T-helper 2 cell treated with Interferon-gamma antibody and Interleukin-4, amounts not matched to agents 5 μg/mL and 100 μg/mL, for 36 hours (primary cell): ENCODE measurements around the gene ZNF521.

Experiments used
- DNase-seq: peaks from one replicate; pipeline ENCODE4 v3.0.0; 2021; ENCODE audit warnings: low spot score
- H3K27ac Mint-ChIP-seq: one replicate; pipeline ENCODE4 v1.8.0; 2021; ENCODE audit warnings: mild to moderate bottlenecking, mixed read lengths
- H3K27me3 Mint-ChIP-seq: one replicate; pipeline ENCODE4 v1.8.0; 2021; ENCODE audit warnings: low read depth, mixed read lengths
- H3K36me3 Mint-ChIP-seq: one replicate; pipeline ENCODE4 v1.8.0; 2021; ENCODE audit warnings: low read depth, mixed read lengths
- H3K4me1 Mint-ChIP-seq: one replicate; pipeline ENCODE4 v1.8.0; 2021; ENCODE audit warnings: low read depth, mixed read lengths
- H3K4me3 Mint-ChIP-seq: one replicate; pipeline ENCODE4 v1.8.0; 2022; ENCODE audit warnings: mild to moderate bottlenecking, moderate library complexity, mixed read lengths
- H3K9me3 Mint-ChIP-seq: one replicate; pipeline ENCODE4 v1.8.0; 2021; ENCODE audit warnings: mixed read lengths

Gene ZNF521

GRCh38 chr18:25097057-25097456, 254.9 kb downstream of the ZNF521 start:
- H3K27ac Mint-ChIP-seq = no peak overlapping the region
- no peak for DNase-seq
- no peaks in the 10 kb centered on the region for H3K4me1 Mint-ChIP-seq
- H3K9me3 Mint-ChIP-seq = no peaks in the 10 kb centered on the region
- H3K4me3 Mint-ChIP-seq = no peak overlapping the region
- H3K27me3 Mint-ChIP-seq = peaks cover 3% of the 10 kb centered on the region
- H3K36me3 Mint-ChIP-seq = no peaks in the 10 kb centered on the region

- H3K9me3 Mint-ChIP-seq = no peaks in the 10 kb centered on the region
- no peak for DNase-seq
- no peak overlapping the region for H3K27ac Mint-ChIP-seq
- H3K4me3 Mint-ChIP-seq = no peak overlapping the region
- no peaks in the 10 kb centered on the region for H3K36me3 Mint-ChIP-seq
- H3K4me1 Mint-ChIP-seq = no peaks in the 10 kb centered on the region
- H3K27me3 Mint-ChIP-seq = peaks cover 3% of the 10 kb centered on the region
Observed at GRCh38 chr18:25093141-25093540, 258.8 kb downstream of the ZNF521 start.

- H3K4me3 Mint-ChIP-seq = no peak overlapping the region
- peaks cover 3% of the 10 kb centered on the region for H3K27me3 Mint-ChIP-seq
- no peaks in the 10 kb centered on the region for H3K4me1 Mint-ChIP-seq
- H3K9me3 Mint-ChIP-seq = no peaks in the 10 kb centered on the region
- DNase-seq = no peak
- no peak overlapping the region for H3K27ac Mint-ChIP-seq
- H3K36me3 Mint-ChIP-seq = no peaks in the 10 kb centered on the region
Observed at GRCh38 chr18:25089470-25089869, 262.5 kb downstream of the ZNF521 start.

- no peaks in the 10 kb centered on the region for H3K4me1 Mint-ChIP-seq
- H3K27ac Mint-ChIP-seq = no peak overlapping the region
- H3K27me3 Mint-ChIP-seq = no peaks in the 10 kb centered on the region
- H3K4me3 Mint-ChIP-seq = no peak overlapping the region
- no peaks in the 10 kb centered on the region for H3K36me3 Mint-ChIP-seq
- no peak for DNase-seq
- H3K9me3 Mint-ChIP-seq = no peaks in the 10 kb centered on the region
Observed at GRCh38 chr18:25086876-25087275, 265.1 kb downstream of the ZNF521 start.

- Mint-ChIP-seq H3K36me3 (no peaks in the 10 kb centered on the region), H3K27ac (no peak overlapping the region), H3K4me3 (no peak overlapping the region), H3K27me3 (no peaks in the 10 kb centered on the region), H3K4me1 (no peaks in the 10 kb centered on the region), H3K9me3 (no peaks in the 10 kb centered on the region)
- no peak for DNase-seq
Observed at GRCh38 chr18:25081001-25081400, 271.0 kb downstream of the ZNF521 start.

GRCh38 chr18:25080211-25080610, 271.8 kb downstream of the ZNF521 start:
- no peaks in the 10 kb centered on the region for H3K9me3 Mint-ChIP-seq
- no peaks in the 10 kb centered on the region for H3K36me3 Mint-ChIP-seq
- no peak overlapping the region for H3K4me3 Mint-ChIP-seq
- no peak overlapping the region for H3K27ac Mint-ChIP-seq
- DNase-seq = no peak
- H3K4me1 Mint-ChIP-seq = no peaks in the 10 kb centered on the region
- no peaks in the 10 kb centered on the region for H3K27me3 Mint-ChIP-seq

- Mint-ChIP-seq H3K9me3 (no peaks in the 10 kb centered on the region), H3K27me3 (no peaks in the 10 kb centered on the region), H3K27ac (no peak overlapping the region), H3K4me3 (no peak overlapping the region), H3K4me1 (no peaks in the 10 kb centered on the region), H3K36me3 (no peaks in the 10 kb centered on the region)
- DNase-seq = no peak
Observed at GRCh38 chr18:25077944-25078723, 273.8 kb downstream of the ZNF521 start.

- Mint-ChIP-seq H3K4me1 (no peaks in the 10 kb centered on the region), H3K36me3 (no peaks in the 10 kb centered on the region), H3K9me3 (no peaks in the 10 kb centered on the region), H3K27ac (no peak overlapping the region), H3K4me3 (no peak overlapping the region), H3K27me3 (no peaks in the 10 kb centered on the region)
- no peak for DNase-seq
Observed at GRCh38 chr18:25077038-25077943, 274.7 kb downstream of the ZNF521 start.

GRCh38 chr18:25075783-25076182, 276.2 kb downstream of the ZNF521 start:
- Mint-ChIP-seq H3K4me1 (no peaks in the 10 kb centered on the region), H3K36me3 (no peaks in the 10 kb centered on the region), H3K27me3 (no peaks in the 10 kb centered on the region), H3K4me3 (no peak overlapping the region), H3K9me3 (no peaks in the 10 kb centered on the region), H3K27ac (no peak overlapping the region)
- no peak for DNase-seq

GRCh38 chr18:25075331-25075730, 276.6 kb downstream of the ZNF521 start:
- no peak for DNase-seq
- no peak overlapping the region for H3K4me3 Mint-ChIP-seq
- H3K27ac Mint-ChIP-seq = no peak overlapping the region
- no peaks in the 10 kb centered on the region for H3K27me3 Mint-ChIP-seq
- H3K4me1 Mint-ChIP-seq = no peaks in the 10 kb centered on the region
- no peaks in the 10 kb centered on the region for H3K36me3 Mint-ChIP-seq
- H3K9me3 Mint-ChIP-seq = no peaks in the 10 kb centered on the region

GRCh38 chr18:25074925-25075324, 277.0 kb downstream of the ZNF521 start:
- Mint-ChIP-seq H3K9me3 (no peaks in the 10 kb centered on the region), H3K4me1 (no peaks in the 10 kb centered on the region), H3K4me3 (no peak overlapping the region), H3K27ac (no peak overlapping the region), H3K36me3 (no peaks in the 10 kb centered on the region), H3K27me3 (no peaks in the 10 kb centered on the region)
- no peak for DNase-seq

- no peaks in the 10 kb centered on the region for H3K36me3 Mint-ChIP-seq
- H3K9me3 Mint-ChIP-seq = no peaks in the 10 kb centered on the region
- H3K4me3 Mint-ChIP-seq = no peak overlapping the region
- H3K27ac Mint-ChIP-seq = no peak overlapping the region
- DNase-seq = no peak
- H3K4me1 Mint-ChIP-seq = no peaks in the 10 kb centered on the region
- no peaks in the 10 kb centered on the region for H3K27me3 Mint-ChIP-seq
Observed at GRCh38 chr18:25072205-25072604, 279.8 kb downstream of the ZNF521 start.

GRCh38 chr18:25067275-25068025, 284.5 kb downstream of the ZNF521 start:
- DNase-seq = no peak
- Mint-ChIP-seq H3K4me1 (no peaks in the 10 kb centered on the region), H3K36me3 (no peaks in the 10 kb centered on the region), H3K4me3 (no peak overlapping the region), H3K27me3 (no peaks in the 10 kb centered on the region), H3K27ac (no peak overlapping the region), H3K9me3 (no peaks in the 10 kb centered on the region)

- Mint-ChIP-seq H3K27ac (no peak overlapping the region), H3K9me3 (no peaks in the 10 kb centered on the region), H3K27me3 (no peaks in the 10 kb centered on the region), H3K4me1 (no peaks in the 10 kb centered on the region), H3K36me3 (no peaks in the 10 kb centered on the region), H3K4me3 (no peak overlapping the region)
- DNase-seq = no peak
Observed at GRCh38 chr18:25066516-25066915, 285.4 kb downstream of the ZNF521 start.
